Raji (cell line): ENCODE data around the gene RPS16.

ENCODE experiments used
- POLR2A ChIP-seq: IDR thresholded peaks from 2 replicates; pipeline ENCODE4 v1.6.1; 2011; ENCODE audit warnings: low read depth, low read length, control low read depth; ENCODE audit not compliant: insufficient read depth

The RPS16 gene

DNA sequence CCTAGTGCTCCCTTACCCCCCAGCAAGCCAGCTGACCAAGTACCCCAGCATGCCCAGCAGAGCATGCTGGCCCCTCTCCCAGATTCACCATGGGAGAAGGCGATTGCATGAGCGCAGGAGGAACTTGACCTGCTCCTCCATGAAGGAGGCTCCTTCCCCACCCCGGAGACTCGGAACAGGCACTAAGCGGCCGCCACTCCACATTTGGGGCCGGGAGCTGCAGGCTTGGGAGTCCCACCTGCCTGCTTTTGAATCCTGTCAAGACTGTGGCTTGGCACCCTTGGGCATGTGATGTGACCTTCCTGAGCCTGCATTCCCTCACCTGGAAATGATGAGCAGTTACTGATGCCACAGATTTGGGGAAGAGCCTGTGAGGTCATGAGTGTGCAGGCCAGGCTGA, 32.2 kb upstream of the RPS16 start:
- TF ChIP-seq POLR2A = no peak

GRCh38 chr19:39465956-39466747, 30.4 kb upstream of the RPS16 start:
- no peak for TF ChIP-seq POLR2A

DNA sequence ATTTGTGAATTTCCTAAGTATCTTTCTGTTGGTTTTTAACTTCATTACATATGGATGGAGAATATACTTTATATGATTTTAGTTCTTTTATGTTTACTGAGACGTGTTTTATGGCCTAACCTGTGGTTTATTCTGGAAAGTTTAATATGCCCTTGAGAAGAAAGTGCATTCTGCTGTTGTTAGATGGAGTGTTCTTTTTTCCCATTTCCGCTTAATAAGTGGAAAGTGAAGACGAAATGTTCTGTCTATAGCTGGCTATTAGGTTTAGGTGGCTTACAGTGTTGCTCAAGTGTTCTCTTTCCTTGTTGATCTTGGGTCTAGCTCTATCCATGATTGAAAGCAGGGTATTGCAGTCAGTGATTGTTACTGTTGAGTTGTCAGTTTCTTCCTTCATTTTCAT, 27.7 kb upstream of the RPS16 start:
- no peak for TF ChIP-seq POLR2A

DNA sequence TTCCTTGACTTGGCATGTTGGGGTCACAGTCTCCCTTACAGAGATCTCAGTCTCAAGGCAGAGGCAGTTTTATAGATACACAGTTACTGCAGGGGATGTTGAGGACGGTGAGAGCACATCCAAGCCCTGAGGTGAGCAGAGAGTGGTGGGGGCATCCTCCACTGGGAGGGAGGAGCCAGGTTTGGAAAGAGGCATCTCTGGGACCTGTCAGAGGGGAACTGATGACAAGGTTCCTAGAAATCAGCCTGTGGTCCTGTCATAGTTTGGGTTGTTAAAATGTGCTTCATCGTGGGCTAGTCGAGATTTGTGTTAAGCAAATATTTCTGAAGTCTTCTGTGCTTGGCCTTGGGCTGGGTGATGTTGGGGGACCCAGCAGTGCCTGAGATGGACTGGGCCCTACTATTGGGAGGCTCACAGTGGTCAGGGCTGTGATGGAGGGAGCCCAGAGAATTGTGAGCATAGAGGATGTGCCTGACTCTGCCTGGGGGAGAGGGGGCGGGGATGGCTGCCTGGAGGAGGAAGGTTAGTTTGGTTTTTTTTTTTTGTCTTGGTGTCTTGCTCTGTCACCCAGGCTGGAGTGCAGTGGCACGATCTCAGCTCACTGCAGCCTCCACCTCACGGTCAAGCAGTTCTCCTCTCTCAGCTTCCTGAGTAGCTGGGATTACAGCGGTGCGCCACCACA, 13.5 kb upstream of the RPS16 start:
- TF ChIP-seq POLR2A = no peak

GRCh38 chr19:39448271-39448670, 12.5 kb upstream of the RPS16 start:
- TF ChIP-seq POLR2A = no peak

- TF ChIP-seq POLR2A = no peak
Observed at GRCh38 chr19:39446365-39447084, 10.8 kb upstream of the RPS16 start.

- peak; percentile 95 for TF ChIP-seq POLR2A
Observed at GRCh38 chr19:39445196-39446111, 9.7 kb upstream of the RPS16 start, which contains the start of gene SUPT5H. TSS of gene SUPT5H (plus strand) at chr19:39445582. CDS start at chr19:39445891, 309 bp downstream.

- TF ChIP-seq POLR2A = no peak
Observed at GRCh38 chr19:39444598-39445195, 8.9 kb upstream of the RPS16 start.

DNA sequence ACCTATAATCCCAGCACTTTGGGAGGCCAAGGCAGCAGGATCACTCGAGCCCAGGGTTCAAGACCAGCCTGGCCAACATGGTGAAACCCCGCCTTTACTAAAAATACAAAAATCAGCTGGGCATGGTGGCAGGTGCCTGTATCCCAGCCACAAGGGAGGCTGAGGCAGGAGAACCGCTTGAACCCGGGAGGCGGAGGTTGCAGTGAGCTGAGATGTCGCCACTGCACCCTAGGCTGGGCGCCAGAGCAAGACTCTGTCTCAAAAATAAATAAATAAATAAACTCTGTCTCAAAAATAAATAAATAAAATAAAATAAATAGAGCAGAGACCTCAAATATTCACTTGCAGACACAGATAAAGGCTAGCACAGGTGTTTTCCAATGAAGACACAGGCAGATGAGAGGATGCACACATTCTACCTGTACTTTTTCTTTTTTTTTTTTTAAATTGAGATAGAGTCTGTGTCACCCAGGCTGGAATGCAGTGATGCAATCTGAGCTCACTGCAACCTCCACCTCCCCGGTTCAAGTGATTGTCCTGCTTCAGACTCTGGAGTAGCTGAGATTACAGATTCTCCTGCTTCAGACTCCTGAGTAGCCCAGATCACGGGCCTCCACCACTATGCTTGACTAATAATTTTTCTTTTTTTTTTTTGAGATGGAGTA, 2.7 kb upstream of the RPS16 start:
- no peak for TF ChIP-seq POLR2A

DNA sequence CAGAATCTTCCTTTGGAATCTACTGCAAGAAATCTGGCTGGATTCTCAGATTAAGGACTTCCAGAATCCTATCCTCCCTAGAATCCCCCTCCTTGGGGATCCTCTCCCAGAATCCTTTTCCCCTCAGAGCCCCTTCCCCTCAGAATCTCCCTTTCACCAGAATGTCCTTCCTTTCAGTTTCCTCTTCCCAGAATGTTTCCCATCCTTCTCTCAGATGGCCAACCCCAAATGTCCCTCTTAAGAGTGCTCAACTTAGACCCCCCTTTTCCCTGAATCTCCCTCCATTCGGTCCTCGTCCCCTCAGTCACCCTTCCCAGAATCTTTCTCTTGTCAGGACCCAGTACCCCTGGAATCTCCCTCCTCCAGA, 584 bp upstream of the RPS16 start:
- TF ChIP-seq POLR2A = no peak

DNA sequence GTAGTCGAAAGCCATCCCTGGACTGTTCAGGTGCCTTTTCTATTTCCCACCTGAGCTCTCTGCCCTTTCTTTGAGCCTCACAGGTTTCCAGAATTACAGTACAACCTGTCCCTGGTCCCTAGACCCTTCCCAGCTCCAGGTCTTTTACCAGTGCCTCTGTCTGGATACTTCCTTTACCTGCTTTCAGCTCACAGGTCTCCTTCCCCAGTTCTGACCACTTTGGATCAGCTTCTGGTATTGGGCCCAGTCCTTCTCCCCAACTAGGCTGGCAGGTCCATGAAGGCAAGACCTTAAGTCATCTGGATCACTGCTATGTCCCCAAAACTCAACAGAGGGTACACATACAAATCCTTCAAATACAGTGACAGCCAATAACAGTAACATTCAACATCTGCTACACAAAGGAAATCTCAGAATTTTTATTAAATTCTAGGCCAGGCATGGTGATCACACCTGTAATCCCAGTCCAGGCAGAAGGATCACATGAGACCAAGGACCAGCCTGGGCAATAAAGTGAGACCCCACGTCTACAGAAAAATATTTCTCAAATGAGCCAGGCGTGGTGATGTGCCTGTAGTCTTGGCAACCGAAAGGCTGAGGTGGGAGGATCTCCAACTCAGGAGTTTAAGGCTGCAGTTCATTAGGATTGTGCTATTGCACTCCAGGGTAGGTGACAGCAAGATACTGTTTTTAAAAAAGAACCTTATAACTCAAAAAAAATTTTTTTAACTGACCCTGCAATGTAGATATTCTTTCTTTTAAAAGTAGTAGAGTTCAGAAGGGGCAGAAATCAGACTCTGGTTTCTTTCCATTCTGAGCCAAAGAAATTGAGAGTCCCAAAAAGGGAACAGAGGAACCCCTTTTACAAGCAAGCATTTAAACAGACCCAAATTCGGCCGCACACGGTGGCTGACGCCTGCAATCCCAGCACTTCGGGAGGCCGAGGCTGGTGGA, 1.3 kb downstream of the RPS16 start:
- no peak for TF ChIP-seq POLR2A

DNA sequence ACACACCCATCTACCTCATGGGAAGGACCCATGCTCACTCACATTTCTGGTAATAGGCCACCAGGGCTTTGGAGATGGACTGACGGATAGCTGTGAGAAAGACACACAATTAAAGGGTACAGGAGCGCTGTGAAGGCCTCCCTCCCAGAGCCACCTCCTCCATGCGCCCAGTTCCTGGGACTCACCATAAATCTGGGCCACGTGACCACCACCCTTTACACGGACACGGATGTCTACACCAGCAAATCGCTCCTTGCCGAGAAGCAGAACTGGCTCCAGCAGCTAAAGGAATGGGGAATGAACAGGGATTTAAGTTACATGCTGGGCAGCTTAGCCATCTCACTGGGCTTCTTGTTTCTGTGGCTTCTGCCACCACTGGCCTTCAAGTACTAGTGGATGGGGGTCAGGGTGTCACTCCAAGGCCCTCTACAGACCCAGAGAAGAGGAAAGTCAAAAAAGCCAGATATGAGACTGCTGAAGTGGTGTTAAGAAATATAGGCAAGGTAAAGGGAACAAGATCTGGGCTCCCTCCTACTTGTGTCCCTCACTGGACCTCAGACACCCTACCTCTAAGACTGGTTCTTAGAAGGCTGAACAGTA, 2.2 kb downstream of the RPS16 start:
- no peak; the same call in 1 of the 2 replicates for TF ChIP-seq POLR2A
